Osteoblast (primary cell): ENCODE data around the gene RAI14. TPM values are rescaled to one million over a fixed set of nuclear protein-coding genes. Genes with fewer than 3 reads are reported as not detected.

Source experiments
- DNase-seq: peaks from one replicate; pipeline ENCODE4 v3.0.0; 2011; ENCODE audit warnings: low spot score, mixed read lengths; ENCODE audit not compliant: insufficient read length; ENCODE audit errors: missing footprints
- H2AFZ ChIP-seq: 2 replicates; pipeline ENCODE4 v1.6.0; 2011; ENCODE audit warnings: mild to moderate bottlenecking, low read length
- H3K27ac ChIP-seq: 2 replicates; pipeline ENCODE4 v1.5.1; 2011; ENCODE audit warnings: mild to moderate bottlenecking, low read depth, low read length, moderate library complexity
- H3K27me3 ChIP-seq: 2 replicates; pipeline ENCODE4 v1.6.0; 2012; ENCODE audit warnings: mild to moderate bottlenecking, control low read depth, inconsistent platforms, low read length, moderate library complexity; ENCODE audit not compliant: insufficient read depth
- H3K36me3 ChIP-seq: 2 replicates; pipeline ENCODE4 v1.5.1; 2011; ENCODE audit warnings: mild to moderate bottlenecking, low read length, control low read depth, moderate library complexity; ENCODE audit not compliant: insufficient read depth
- H3K4me1 ChIP-seq: 2 replicates; pipeline ENCODE4 v1.5.1; 2011; ENCODE audit warnings: mild to moderate bottlenecking, low read length, control low read depth, moderate library complexity; ENCODE audit not compliant: insufficient read depth
- H3K4me2 ChIP-seq: 2 replicates; pipeline ENCODE4 v1.6.0; 2011; ENCODE audit warnings: mild to moderate bottlenecking, low read length; ENCODE audit not compliant: insufficient read depth
- H3K4me3 ChIP-seq: fragments of 200-600 bp; sonication (generic); 3 replicates; pipeline ENCODE4 v1.5.1; 2012; ENCODE audit warnings: mild to moderate bottlenecking, low read length, inconsistent platforms; ENCODE audit not compliant: insufficient read depth
- H3K79me2 ChIP-seq: 2 replicates; pipeline ENCODE4 v1.6.0; 2012; ENCODE audit warnings: mild to moderate bottlenecking, low read length, control low read depth, inconsistent platforms; ENCODE audit not compliant: insufficient read depth
- H3K9me3 ChIP-seq: 2 replicates; pipeline ENCODE4 v1.5.1; 2011; ENCODE audit warnings: low read depth, low read length, control low read depth
- H4K20me1 ChIP-seq: 2 replicates; pipeline ENCODE4 v1.6.0; 2012; ENCODE audit warnings: mild to moderate bottlenecking, low read length, control low read depth; ENCODE audit not compliant: insufficient read depth
- total RNA-seq: library from RNA; depleted of rRNA; stranded (reverse); fragments of >200 nt; gene quantifications from 2 replicates; pipeline ENCODE4 v1.2.3, GENCODE V29; 2012
- TF ChIP-seq, protein P1 (sequence below): IDR thresholded peaks from 2 replicates; pipeline ENCODE4 v1.5.1; 2011; ENCODE audit warnings: mild to moderate bottlenecking, low read depth, low read length, moderate library complexity; ENCODE audit errors: extremely low read depth

RAI14 gene
- total RNA-seq, 1 donor, result 149 TPM

GRCh38 chr5:34818717-34819116 lies 162.6 kb downstream of the RAI14 start:
- TF ChIP-seq, protein P1, sequence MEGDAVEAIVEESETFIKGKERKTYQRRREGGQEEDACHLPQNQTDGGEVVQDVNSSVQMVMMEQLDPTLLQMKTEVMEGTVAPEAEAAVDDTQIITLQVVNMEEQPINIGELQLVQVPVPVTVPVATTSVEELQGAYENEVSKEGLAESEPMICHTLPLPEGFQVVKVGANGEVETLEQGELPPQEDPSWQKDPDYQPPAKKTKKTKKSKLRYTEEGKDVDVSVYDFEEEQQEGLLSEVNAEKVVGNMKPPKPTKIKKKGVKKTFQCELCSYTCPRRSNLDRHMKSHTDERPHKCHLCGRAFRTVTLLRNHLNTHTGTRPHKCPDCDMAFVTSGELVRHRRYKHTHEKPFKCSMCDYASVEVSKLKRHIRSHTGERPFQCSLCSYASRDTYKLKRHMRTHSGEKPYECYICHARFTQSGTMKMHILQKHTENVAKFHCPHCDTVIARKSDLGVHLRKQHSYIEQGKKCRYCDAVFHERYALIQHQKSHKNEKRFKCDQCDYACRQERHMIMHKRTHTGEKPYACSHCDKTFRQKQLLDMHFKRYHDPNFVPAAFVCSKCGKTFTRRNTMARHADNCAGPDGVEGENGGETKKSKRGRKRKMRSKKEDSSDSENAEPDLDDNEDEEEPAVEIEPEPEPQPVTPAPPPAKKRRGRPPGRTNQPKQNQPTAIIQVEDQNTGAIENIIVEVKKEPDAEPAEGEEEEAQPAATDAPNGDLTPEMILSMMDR, result no peak
- no peak for DNase-seq
- H3K4me1 ChIP-seq, result peaks cover 4% of the 10 kb centered on the region
- peaks cover 75% of the 10 kb centered on the region for H3K36me3 ChIP-seq
- no peaks in the 10 kb centered on the region for H3K27me3 ChIP-seq
- no peaks in the 10 kb centered on the region for H4K20me1 ChIP-seq
- H3K4me2 ChIP-seq, result no peak overlapping the region
- H3K27ac ChIP-seq, result peak overlapping the region; percentile 16
- no peak overlapping the region for H2AFZ ChIP-seq
- H3K9me3 ChIP-seq, result no peaks in the 10 kb centered on the region
- no peak overlapping the region for H3K4me3 ChIP-seq
- peaks cover 2% of the 10 kb centered on the region for H3K79me2 ChIP-seq

DNA sequence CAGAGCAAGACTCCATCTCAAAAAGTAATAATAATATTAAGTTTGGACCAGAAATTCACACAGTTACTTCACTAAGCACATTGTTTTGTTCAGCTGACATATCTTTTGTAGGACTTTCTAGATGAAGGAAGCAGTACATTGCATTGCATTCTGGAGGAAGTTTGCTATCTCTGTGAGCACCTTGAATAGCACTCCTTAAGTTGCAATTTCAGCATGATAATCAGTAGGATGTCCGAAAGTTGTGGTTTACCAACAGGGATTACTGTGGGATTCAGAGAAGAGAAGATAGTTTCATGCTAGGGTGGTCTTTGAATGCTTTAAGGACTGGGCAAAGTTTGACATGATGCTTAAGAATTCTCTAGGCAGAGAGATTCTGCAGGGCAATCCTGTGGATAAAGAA lies 164.5 kb downstream of the RAI14 start:
- Histone ChIP-seq H3K79me2 (peaks cover 2% of the 10 kb centered on the region), H3K4me3 (no peak overlapping the region), H3K27ac (no peak overlapping the region), H2AFZ (no peak overlapping the region), H3K4me1 (peaks cover 4% of the 10 kb centered on the region), H3K4me2 (no peak overlapping the region), H3K36me3 (peaks cover 77% of the 10 kb centered on the region), H3K27me3 (no peaks in the 10 kb centered on the region), H4K20me1 (no peaks in the 10 kb centered on the region), H3K9me3 (no peaks in the 10 kb centered on the region)
- DNase-seq, result no peak
- TF ChIP-seq, protein P1, result no peak

- Histone ChIP-seq H3K4me3 (no peak overlapping the region), H3K4me1 (no peaks in the 10 kb centered on the region), H2AFZ (no peak overlapping the region), H3K27me3 (no peaks in the 10 kb centered on the region), H3K9me3 (no peaks in the 10 kb centered on the region), H3K27ac (no peak overlapping the region), H3K36me3 (peaks cover 83% of the 10 kb centered on the region), H3K79me2 (peaks cover 6% of the 10 kb centered on the region), H4K20me1 (peaks cover 3% of the 10 kb centered on the region), H3K4me2 (no peak overlapping the region)
- DNase-seq, result no peak
- TF ChIP-seq, protein P1, result no peak
Observed at GRCh38 chr5:34822956-34823715, 167.0 kb downstream of the RAI14 start.

- H3K27ac ChIP-seq, result no peak overlapping the region
- H3K27me3 ChIP-seq, result no peaks in the 10 kb centered on the region
- no peak overlapping the region for H3K4me3 ChIP-seq
- TF ChIP-seq, protein P1, result no peak
- no peak overlapping the region for H3K4me2 ChIP-seq
- DNase-seq, result no peak
- no peaks in the 10 kb centered on the region for H3K9me3 ChIP-seq
- peaks cover 6% of the 10 kb centered on the region for H3K79me2 ChIP-seq
- H3K36me3 ChIP-seq, result peaks cover 84% of the 10 kb centered on the region
- peaks cover 3% of the 10 kb centered on the region for H4K20me1 ChIP-seq
- H3K4me1 ChIP-seq, result no peaks in the 10 kb centered on the region
- no peak overlapping the region for H2AFZ ChIP-seq
Observed at GRCh38 chr5:34826347-34826746, 170.2 kb downstream of the RAI14 start.
